Fibroblast of villous mesenchyme (primary cell): Measurements from ENCODE around the gene RAD51B. TPM values are rescaled to one million over a fixed set of nuclear protein-coding genes. Genes with fewer than 3 reads are reported as not detected.

Source experiments
- DNase-seq: peaks from one replicate; pipeline ENCODE4 v3.0.0-alpha.2; 2010; ENCODE audit warnings: low read depth
- H3K4me3 ChIP-seq: 2 replicates; pipeline ENCODE4 v1.5.1; 2011; ENCODE audit warnings: low read depth, mild to moderate bottlenecking, low read length
- total RNA-seq: library from RNA; depleted of rRNA; stranded (reverse); fragments of >200 nt; gene quantifications from 2 replicates; pipeline ENCODE4 v1.2.3, GENCODE V29; 2012
- TF ChIP-seq, protein P1 (sequence below): IDR thresholded peaks from 2 replicates; pipeline ENCODE4 v1.5.1; 2012; ENCODE audit warnings: low read depth, mild to moderate bottlenecking, low read length; ENCODE audit not compliant: insufficient read depth

Gene RAD51B
- total RNA-seq, 1 donor: 22.0 TPM

GRCh38 chr14:68711561-68712309 is 892.2 kb downstream of the RAD51B start:
- TF ChIP-seq, protein P1, sequence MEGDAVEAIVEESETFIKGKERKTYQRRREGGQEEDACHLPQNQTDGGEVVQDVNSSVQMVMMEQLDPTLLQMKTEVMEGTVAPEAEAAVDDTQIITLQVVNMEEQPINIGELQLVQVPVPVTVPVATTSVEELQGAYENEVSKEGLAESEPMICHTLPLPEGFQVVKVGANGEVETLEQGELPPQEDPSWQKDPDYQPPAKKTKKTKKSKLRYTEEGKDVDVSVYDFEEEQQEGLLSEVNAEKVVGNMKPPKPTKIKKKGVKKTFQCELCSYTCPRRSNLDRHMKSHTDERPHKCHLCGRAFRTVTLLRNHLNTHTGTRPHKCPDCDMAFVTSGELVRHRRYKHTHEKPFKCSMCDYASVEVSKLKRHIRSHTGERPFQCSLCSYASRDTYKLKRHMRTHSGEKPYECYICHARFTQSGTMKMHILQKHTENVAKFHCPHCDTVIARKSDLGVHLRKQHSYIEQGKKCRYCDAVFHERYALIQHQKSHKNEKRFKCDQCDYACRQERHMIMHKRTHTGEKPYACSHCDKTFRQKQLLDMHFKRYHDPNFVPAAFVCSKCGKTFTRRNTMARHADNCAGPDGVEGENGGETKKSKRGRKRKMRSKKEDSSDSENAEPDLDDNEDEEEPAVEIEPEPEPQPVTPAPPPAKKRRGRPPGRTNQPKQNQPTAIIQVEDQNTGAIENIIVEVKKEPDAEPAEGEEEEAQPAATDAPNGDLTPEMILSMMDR: no peak
- H3K4me3 ChIP-seq: no peak overlapping the region
- DNase-seq: no peak

DNA sequence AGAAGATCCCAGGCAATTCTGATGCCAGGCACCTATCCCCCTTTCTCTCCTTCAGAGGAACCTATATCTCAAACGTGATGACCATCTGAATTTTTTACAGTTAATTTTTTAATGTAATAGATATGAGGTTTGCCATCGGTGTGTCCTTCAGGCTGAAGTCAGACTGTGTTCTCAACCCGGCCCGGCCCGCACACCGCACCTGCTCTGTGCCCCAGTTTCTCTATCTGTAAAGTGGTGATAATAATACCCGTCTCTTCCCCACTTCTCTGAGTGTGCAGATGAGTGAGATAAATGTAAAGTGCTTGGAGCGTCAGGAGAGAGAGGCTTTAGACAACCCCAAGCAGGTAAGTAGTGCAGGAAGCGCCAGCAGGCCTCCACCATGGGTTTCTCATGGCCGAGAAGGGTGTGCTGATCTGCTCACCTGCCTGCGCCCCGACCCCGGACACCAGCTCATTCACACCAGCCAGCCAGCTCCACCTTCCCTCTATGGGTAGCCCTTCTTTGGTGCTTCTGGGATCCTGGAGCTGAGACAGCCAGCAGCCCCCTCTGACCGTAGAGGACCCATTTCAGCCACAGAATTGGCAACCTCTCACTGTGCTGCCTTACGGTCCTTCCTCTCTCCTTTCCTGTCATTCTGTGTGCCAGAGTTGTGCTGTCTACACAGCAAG is 893.3 kb downstream of the RAD51B start:
- TF ChIP-seq, protein P1: no peak
- no peak overlapping the region for H3K4me3 ChIP-seq
- no peak for DNase-seq

- no peak for DNase-seq
- TF ChIP-seq, protein P1: no peak
These were observed 894.2 kb downstream of the RAD51B start for GRCh38 chr14:68713782-68714181.

DNA sequence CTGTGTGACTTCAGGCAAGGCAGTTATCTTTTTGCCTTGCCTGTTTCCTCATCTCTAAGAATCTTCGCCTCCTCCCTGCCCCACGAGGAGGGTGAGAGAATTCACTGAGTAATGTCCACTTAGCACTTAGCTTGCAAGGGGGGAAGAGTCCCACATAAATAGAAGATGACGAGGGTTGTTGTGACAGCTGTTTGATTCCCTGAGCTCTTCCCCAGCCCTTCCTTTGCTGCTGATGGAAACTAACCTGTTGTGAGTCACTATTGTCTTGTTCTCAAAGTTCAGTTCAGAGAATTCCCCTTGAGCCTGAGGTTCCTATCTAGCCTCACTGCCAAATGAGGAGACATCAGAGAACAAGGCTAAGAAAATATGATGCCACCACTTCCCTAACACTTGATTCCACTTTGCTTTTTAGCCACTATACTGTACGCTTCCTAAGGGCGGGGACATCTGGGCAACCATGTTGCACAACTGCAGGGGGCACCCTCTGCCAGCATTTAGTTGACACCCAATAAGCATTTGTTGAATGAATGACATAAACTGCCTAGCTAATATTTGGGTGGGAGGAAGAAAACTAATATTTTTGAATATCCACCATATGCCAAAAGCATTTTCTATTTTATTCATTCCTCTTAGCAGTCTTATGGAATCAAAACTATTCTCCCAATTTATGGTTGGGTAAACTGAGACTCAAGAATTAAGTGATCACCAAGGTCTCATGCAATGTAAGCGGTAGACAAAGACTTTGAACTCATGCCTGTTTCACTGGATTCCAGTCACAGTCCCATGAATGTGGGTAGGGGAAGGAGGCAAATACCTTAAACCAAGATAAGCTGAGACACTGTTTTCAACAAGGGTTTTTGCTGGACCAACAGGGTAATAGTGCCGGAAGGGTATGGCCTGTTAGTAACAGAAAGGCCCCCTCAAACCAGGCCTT is 895.7 kb downstream of the RAD51B start:
- TF ChIP-seq, protein P1: no peak
- H3K4me3 ChIP-seq: no peak overlapping the region
- peak; percentile 79 for DNase-seq

More at GRCh38 chr14:68713782-68714181, 894.2 kb downstream of the RAD51B start:
- H3K4me3 ChIP-seq: no peak overlapping the region

DNA sequence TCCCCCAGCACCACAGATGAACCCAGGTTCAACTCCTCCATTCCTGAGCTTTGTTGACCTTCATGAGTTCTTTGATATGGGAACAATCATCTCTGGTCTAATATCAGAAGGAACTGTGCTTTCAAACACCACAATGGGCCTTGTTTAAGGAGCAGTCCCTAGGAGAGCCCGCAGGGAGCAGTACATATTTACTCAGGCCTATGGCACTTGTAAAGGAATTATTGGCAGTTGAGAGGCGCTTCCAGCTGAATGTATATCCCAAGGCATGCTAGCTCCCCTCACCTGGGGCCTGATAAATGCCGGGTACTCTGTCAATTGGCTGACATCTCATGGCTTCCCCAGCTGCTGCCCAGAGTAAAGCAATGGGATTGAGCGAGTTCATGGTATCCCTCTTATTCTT is 897.1 kb downstream of the RAD51B start:
- no peak overlapping the region for H3K4me3 ChIP-seq
- no peak for DNase-seq
- TF ChIP-seq, protein P1: peak; percentile 10

GRCh38 chr14:68718023-68718990 is 898.7 kb downstream of the RAD51B start:
- TF ChIP-seq, protein P1: peak; percentile 49
- DNase-seq: no peak
- no peak overlapping the region for H3K4me3 ChIP-seq
